CD4-positive, alpha-beta T cell treated with Interleukin-15 for 4 hours (primary cell): ENCODE results near the gene ERGIC1.
"Not testable (repeated sequence)": the region's sequence is repeated elsewhere in the genome, so short reads cannot be mapped to it uniquely, and the experiment has no call there.

Experiments
- DNase-seq: peaks from one replicate; pipeline ENCODE4 v3.0.0-alpha.2; 2020; ENCODE audit warnings: low spot score

Gene ERGIC1

GRCh38 chr5:172848419-172848818 lies 14.4 kb downstream of the ERGIC1 start:
- no peak for DNase-seq

GRCh38 chr5:172849606-172850453 lies 15.8 kb downstream of the ERGIC1 start:
- no peak for DNase-seq

- DNase-seq, result no peak
Measured at GRCh38 chr5:172850454-172850797, 16.4 kb downstream of the ERGIC1 start.

- not testable (repeated sequence) for DNase-seq
Measured at GRCh38 chr5:172851254-172851653, 17.2 kb downstream of the ERGIC1 start.

GRCh38 chr5:172852490-172853354 lies 18.7 kb downstream of the ERGIC1 start:
- DNase-seq, result no peak

GRCh38 chr5:172853355-172853975 lies 19.4 kb downstream of the ERGIC1 start:
- no peak for DNase-seq

GRCh38 chr5:172854451-172854871 lies 20.4 kb downstream of the ERGIC1 start:
- DNase-seq, result no peak

GRCh38 chr5:172854971-172855370 lies 20.9 kb downstream of the ERGIC1 start:
- no peak for DNase-seq

- no peak for DNase-seq
Measured at GRCh38 chr5:172855597-172856292, 21.7 kb downstream of the ERGIC1 start.

GRCh38 chr5:172856336-172856735 lies 22.3 kb downstream of the ERGIC1 start:
- no peak for DNase-seq

- DNase-seq, result no peak
Measured at GRCh38 chr5:172857982-172858381, 23.9 kb downstream of the ERGIC1 start.

- no peak for DNase-seq
Measured at GRCh38 chr5:172858511-172858989, 24.5 kb downstream of the ERGIC1 start.

GRCh38 chr5:172858990-172859811 lies 25.1 kb downstream of the ERGIC1 start:
- DNase-seq, result no peak

GRCh38 chr5:172859966-172860365 lies 25.9 kb downstream of the ERGIC1 start:
- DNase-seq, result no peak

GRCh38 chr5:172860520-172861443 lies 26.7 kb downstream of the ERGIC1 start:
- DNase-seq, result no peak

- no peak for DNase-seq
Measured at GRCh38 chr5:172861461-172861860, 27.4 kb downstream of the ERGIC1 start.

- DNase-seq, result no peak
Measured at GRCh38 chr5:172862165-172862801, 28.2 kb downstream of the ERGIC1 start.

GRCh38 chr5:172864171-172864570 lies 30.1 kb downstream of the ERGIC1 start:
- not testable (repeated sequence) for DNase-seq

GRCh38 chr5:172864747-172865146 lies 30.7 kb downstream of the ERGIC1 start:
- DNase-seq, result no peak
